Neural cell (in vitro differentiated cells): ENCODE measurements around the gene TRPM7. TPM values are rescaled to one million over a fixed set of nuclear protein-coding genes. Genes with fewer than 3 reads are reported as not detected.

Source experiments
- H2AFZ ChIP-seq: fragments of 200-600, 300-800 bp; sonication (generic), shearing (Covaris generic); 2 replicates; pipeline ENCODE4 v1.6.0; 2014; ENCODE audit warnings: low read depth, mild to moderate bottlenecking, antibody characterized with exemption, low read length, moderate library complexity
- H3F3A ChIP-seq: fragments of 200-600 bp; shearing (Covaris generic); 2 replicates; pipeline ENCODE4 v1.6.1; 2016; ENCODE audit warnings: mild to moderate bottlenecking, moderate library complexity, mixed read lengths, antibody characterized with exemption, low read length; ENCODE audit not compliant: insufficient read depth, poor library complexity, severe bottlenecking
- H3K27ac ChIP-seq: fragments of 200-600, 300-800 bp; sonication (generic), shearing (Covaris generic); 2 replicates; pipeline ENCODE4 v1.5.1; 2014; ENCODE audit warnings: mild to moderate bottlenecking, low read length, moderate library complexity
- H3K27me3 ChIP-seq: fragments of 300-800, 200-600 bp; sonication (generic), shearing (Covaris generic); 2 replicates; pipeline ENCODE4 v1.6.0; 2014; ENCODE audit warnings: mild to moderate bottlenecking, low read depth, low read length, moderate library complexity; ENCODE audit not compliant: insufficient read depth
- H3K36me3 ChIP-seq: fragments of 300-800, 200-600 bp; sonication (generic), shearing (Covaris generic); 2 replicates; pipeline ENCODE4 v1.5.1; 2014; ENCODE audit warnings: mild to moderate bottlenecking, antibody characterized with exemption, low read length, moderate library complexity; ENCODE audit not compliant: insufficient read depth
- H3K4me2 ChIP-seq: fragments of 300-800, 200-600 bp; sonication (generic), shearing (Covaris generic); 2 replicates; pipeline ENCODE4 v1.6.0; 2014; ENCODE audit warnings: mild to moderate bottlenecking, low read length
- H3K4me3 ChIP-seq: fragments of 300-800, 200-600 bp; sonication (generic), shearing (Covaris generic); 2 replicates; pipeline ENCODE4 v1.5.1; 2014; ENCODE audit warnings: mild to moderate bottlenecking, low read length, moderate library complexity
- H3K79me2 ChIP-seq: fragments of 200-600 bp; shearing (Covaris generic); replicated peaks from 2 replicates; pipeline ENCODE4 v1.6.0; 2014; ENCODE audit warnings: mild to moderate bottlenecking, low read length, moderate library complexity; ENCODE audit not compliant: insufficient read depth
- H3K9ac ChIP-seq: fragments of 300-800, 200-600 bp; sonication (generic), shearing (Covaris generic); 2 replicates; pipeline ENCODE4 v1.6.1; 2016; ENCODE audit warnings: mild to moderate bottlenecking, low read length, mixed read lengths
- H3K9me2 ChIP-seq: fragments of 200-600 bp; shearing (Covaris generic); 2 replicates; pipeline ENCODE4 v1.6.1; 2016; ENCODE audit warnings: mild to moderate bottlenecking, low read length, mixed read lengths; ENCODE audit not compliant: insufficient read depth
- H3K9me3 ChIP-seq: fragments of 200-600, 300-800 bp; sonication (generic), shearing (Covaris generic); 2 replicates; pipeline ENCODE4 v1.6.1; 2016; ENCODE audit warnings: mild to moderate bottlenecking, mixed run types, low read length, moderate library complexity, mixed read lengths
- H4K20me1 ChIP-seq: fragments of 200-600 bp; shearing (Covaris generic); 2 replicates; pipeline ENCODE4 v1.6.1; 2016; ENCODE audit warnings: mild to moderate bottlenecking, mixed run types; ENCODE audit not compliant: insufficient read depth
- EP300 ChIP-seq: fragments of 450-650 bp; conservative IDR thresholded peaks from 2 replicates; pipeline ENCODE4 v1.6.1; 2014; ENCODE audit warnings: antibody characterized with exemption, mild to moderate bottlenecking, moderate library complexity; ENCODE audit not compliant: poor library complexity, severe bottlenecking
- EZH2 ChIP-seq: fragments of 200-600, 300-800 bp; shearing (Covaris generic), sonication (generic); IDR thresholded peaks from 2 replicates; pipeline ENCODE4 v1.6.1; 2014; ENCODE audit warnings: antibody characterized with exemption, low read length, borderline replicate concordance, mild to moderate bottlenecking; ENCODE audit not compliant: insufficient read depth, poor library complexity, severe bottlenecking
- MXI1 ChIP-seq: fragments of 450-650 bp; conservative IDR thresholded peaks from 2 replicates; pipeline ENCODE4 v1.6.1; 2014; ENCODE audit warnings: antibody characterized with exemption, mild to moderate bottlenecking; ENCODE audit not compliant: poor library complexity, severe bottlenecking
- POLR2AphosphoS5 ChIP-seq: IDR thresholded peaks from 2 replicates; pipeline ENCODE4 v1.6.1; 2012
- RAD21 ChIP-seq: fragments of 450-650 bp; conservative IDR thresholded peaks from 2 replicates; pipeline ENCODE4 v1.6.1; 2014; ENCODE audit warnings: antibody characterized with exemption, mild to moderate bottlenecking, moderate library complexity
- SMC3 ChIP-seq: fragments of 450-650 bp; conservative IDR thresholded peaks from 2 replicates; pipeline ENCODE4 v1.6.1; 2014; ENCODE audit warnings: antibody characterized with exemption, mild to moderate bottlenecking, moderate library complexity; ENCODE audit not compliant: poor library complexity
- TAF1 ChIP-seq: IDR thresholded peaks from 2 replicates; pipeline ENCODE4 v1.6.1; 2012; ENCODE audit warnings: low read depth
- polyA plus RNA-seq: library from polyadenylated mRNA; depleted of rRNA; stranded (reverse); fragments of >200 nt; gene quantifications from 2 replicates; pipeline ENCODE4 v1.2.3, GENCODE V29; 2014
- TF ChIP-seq, protein P1 (sequence below): fragments of 450-650 bp; IDR thresholded peaks from 2 replicates; pipeline ENCODE4 v1.5.1; 2014; ENCODE audit warnings: antibody characterized with exemption, mild to moderate bottlenecking, moderate library complexity; ENCODE audit not compliant: poor library complexity, severe bottlenecking
- TF ChIP-seq, protein P2 (sequence below): IDR thresholded peaks from 2 replicates; pipeline ENCODE4 v1.6.1; 2012; ENCODE audit warnings: borderline replicate concordance

TRPM7 gene
- polyA plus RNA-seq, 1 donor from 2014 or later = 30.7 TPM

DNA sequence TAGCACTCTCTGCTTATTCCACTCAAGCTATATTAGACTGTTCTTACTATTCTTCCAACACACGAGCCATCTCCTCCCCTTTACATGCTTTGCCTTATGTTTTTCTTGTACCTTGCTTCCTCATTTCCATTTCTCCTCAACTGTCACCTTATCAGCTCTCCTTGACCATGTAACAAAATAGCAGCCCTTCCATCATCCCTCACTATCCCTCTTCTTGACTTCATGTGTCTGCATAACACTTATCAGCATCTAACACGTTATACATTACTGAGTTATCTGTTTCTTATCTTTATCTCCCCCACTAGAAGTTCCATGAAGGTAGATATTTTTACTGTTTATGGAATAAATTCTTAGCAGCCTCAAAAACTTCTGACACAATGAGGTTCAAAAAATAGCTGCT is 45.3 kb downstream of the TRPM7 start:
- Histone ChIP-seq H3K36me3 (no peaks in the 10 kb centered on the region), H3K9ac (no peak overlapping the region)

DNA sequence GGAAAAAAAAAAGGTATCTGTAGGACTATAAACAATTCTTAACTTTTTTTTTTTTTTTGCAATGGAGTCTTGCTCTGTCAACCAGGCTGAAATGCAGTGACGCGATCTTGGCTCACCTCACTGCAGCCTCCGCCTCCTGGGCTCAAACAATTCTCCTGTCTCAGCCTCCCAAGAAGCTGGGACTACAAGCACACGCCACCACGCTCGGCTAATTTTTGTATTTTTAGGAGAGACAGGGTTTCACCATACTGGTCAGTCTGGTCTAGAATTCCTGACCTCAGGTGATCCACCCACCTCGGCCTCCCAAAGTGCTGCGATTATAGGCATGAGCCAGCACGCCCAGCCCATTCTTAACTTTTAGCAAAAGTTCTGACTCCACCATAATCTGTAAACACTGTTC is 50.5 kb downstream of the TRPM7 start:
- no peaks in the 10 kb centered on the region for H3K27me3 ChIP-seq
- H3K9ac ChIP-seq = no peak overlapping the region
- no peaks in the 10 kb centered on the region for H3K36me3 ChIP-seq
- no peak overlapping the region for H3K4me3 ChIP-seq
- H3K4me2 ChIP-seq = no peak overlapping the region
- H3K27ac ChIP-seq = no peak overlapping the region
- TF ChIP-seq, protein P1, sequence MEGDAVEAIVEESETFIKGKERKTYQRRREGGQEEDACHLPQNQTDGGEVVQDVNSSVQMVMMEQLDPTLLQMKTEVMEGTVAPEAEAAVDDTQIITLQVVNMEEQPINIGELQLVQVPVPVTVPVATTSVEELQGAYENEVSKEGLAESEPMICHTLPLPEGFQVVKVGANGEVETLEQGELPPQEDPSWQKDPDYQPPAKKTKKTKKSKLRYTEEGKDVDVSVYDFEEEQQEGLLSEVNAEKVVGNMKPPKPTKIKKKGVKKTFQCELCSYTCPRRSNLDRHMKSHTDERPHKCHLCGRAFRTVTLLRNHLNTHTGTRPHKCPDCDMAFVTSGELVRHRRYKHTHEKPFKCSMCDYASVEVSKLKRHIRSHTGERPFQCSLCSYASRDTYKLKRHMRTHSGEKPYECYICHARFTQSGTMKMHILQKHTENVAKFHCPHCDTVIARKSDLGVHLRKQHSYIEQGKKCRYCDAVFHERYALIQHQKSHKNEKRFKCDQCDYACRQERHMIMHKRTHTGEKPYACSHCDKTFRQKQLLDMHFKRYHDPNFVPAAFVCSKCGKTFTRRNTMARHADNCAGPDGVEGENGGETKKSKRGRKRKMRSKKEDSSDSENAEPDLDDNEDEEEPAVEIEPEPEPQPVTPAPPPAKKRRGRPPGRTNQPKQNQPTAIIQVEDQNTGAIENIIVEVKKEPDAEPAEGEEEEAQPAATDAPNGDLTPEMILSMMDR = no peak
- TF ChIP-seq TAF1 (no peak), EZH2 (no peak), SMC3 (no peak), RAD21 (no peak)
- H3K79me2 ChIP-seq = no peaks in the 10 kb centered on the region
- H3K9me2 ChIP-seq = no peaks in the 10 kb centered on the region
- no peaks in the 10 kb centered on the region for H4K20me1 ChIP-seq
- H3K9me3 ChIP-seq = no peaks in the 10 kb centered on the region
- no peak overlapping the region for H2AFZ ChIP-seq
- H3F3A ChIP-seq = no peaks in the 10 kb centered on the region

More for the DNA sequence above, 45.3 kb downstream of the TRPM7 start:
- no peak overlapping the region for H3K4me3 ChIP-seq
- H3K9me2 ChIP-seq = no peaks in the 10 kb centered on the region
- no peaks in the 10 kb centered on the region for H3F3A ChIP-seq
- no peak overlapping the region for H3K27ac ChIP-seq
- no peak overlapping the region for H2AFZ ChIP-seq
- H3K79me2 ChIP-seq = peaks cover 3% of the 10 kb centered on the region
- no peak overlapping the region for H3K4me2 ChIP-seq
- H4K20me1 ChIP-seq = no peaks in the 10 kb centered on the region
- TF ChIP-seq TAF1 = no peak
- TF ChIP-seq, protein P1 = no peak
- no peak for TF ChIP-seq MXI1
- no peak for TF ChIP-seq EP300
- TF ChIP-seq, protein P2, sequence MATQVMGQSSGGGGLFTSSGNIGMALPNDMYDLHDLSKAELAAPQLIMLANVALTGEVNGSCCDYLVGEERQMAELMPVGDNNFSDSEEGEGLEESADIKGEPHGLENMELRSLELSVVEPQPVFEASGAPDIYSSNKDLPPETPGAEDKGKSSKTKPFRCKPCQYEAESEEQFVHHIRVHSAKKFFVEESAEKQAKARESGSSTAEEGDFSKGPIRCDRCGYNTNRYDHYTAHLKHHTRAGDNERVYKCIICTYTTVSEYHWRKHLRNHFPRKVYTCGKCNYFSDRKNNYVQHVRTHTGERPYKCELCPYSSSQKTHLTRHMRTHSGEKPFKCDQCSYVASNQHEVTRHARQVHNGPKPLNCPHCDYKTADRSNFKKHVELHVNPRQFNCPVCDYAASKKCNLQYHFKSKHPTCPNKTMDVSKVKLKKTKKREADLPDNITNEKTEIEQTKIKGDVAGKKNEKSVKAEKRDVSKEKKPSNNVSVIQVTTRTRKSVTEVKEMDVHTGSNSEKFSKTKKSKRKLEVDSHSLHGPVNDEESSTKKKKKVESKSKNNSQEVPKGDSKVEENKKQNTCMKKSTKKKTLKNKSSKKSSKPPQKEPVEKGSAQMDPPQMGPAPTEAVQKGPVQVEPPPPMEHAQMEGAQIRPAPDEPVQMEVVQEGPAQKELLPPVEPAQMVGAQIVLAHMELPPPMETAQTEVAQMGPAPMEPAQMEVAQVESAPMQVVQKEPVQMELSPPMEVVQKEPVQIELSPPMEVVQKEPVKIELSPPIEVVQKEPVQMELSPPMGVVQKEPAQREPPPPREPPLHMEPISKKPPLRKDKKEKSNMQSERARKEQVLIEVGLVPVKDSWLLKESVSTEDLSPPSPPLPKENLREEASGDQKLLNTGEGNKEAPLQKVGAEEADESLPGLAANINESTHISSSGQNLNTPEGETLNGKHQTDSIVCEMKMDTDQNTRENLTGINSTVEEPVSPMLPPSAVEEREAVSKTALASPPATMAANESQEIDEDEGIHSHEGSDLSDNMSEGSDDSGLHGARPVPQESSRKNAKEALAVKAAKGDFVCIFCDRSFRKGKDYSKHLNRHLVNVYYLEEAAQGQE = no peak
- no peak for TF ChIP-seq SMC3
- no peak for TF ChIP-seq RAD21
- no peak for TF ChIP-seq POLR2AphosphoS5
- TF ChIP-seq EZH2 = no peak
- no peaks in the 10 kb centered on the region for H3K9me3 ChIP-seq
- H3K27me3 ChIP-seq = no peaks in the 10 kb centered on the region
